LNCaP clone FGC (cell line): Measurements from ENCODE around the gene NT5C3A.

Experiments used
- DNase-seq: peaks from one replicate; pipeline ENCODE4 v3.0.0-alpha.2; 2011; ENCODE audit warnings: low read depth
- H3K4me3 ChIP-seq: 2 replicates; pipeline ENCODE4 v1.5.1; 2011; ENCODE audit warnings: mild to moderate bottlenecking, low read depth, low read length, control low read depth
- TF ChIP-seq, protein P1 (sequence below): IDR thresholded peaks from 2 replicates; pipeline ENCODE4 v1.5.1; 2012; ENCODE audit warnings: mild to moderate bottlenecking; ENCODE audit not compliant: control insufficient read depth, insufficient read depth; ENCODE audit errors: extremely low read depth

Gene NT5C3A

GRCh38 chr7:33062023-33062781, at the start of gene NT5C3A:
TSS of gene NT5C3A (minus strand) at chr7:33062776. CDS start at chr7:33062705, 71 bp downstream.
- TF ChIP-seq, protein P1, sequence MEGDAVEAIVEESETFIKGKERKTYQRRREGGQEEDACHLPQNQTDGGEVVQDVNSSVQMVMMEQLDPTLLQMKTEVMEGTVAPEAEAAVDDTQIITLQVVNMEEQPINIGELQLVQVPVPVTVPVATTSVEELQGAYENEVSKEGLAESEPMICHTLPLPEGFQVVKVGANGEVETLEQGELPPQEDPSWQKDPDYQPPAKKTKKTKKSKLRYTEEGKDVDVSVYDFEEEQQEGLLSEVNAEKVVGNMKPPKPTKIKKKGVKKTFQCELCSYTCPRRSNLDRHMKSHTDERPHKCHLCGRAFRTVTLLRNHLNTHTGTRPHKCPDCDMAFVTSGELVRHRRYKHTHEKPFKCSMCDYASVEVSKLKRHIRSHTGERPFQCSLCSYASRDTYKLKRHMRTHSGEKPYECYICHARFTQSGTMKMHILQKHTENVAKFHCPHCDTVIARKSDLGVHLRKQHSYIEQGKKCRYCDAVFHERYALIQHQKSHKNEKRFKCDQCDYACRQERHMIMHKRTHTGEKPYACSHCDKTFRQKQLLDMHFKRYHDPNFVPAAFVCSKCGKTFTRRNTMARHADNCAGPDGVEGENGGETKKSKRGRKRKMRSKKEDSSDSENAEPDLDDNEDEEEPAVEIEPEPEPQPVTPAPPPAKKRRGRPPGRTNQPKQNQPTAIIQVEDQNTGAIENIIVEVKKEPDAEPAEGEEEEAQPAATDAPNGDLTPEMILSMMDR, result no peak
- DNase-seq, result no peak
- H3K4me3 ChIP-seq, result peak within 1 kb of the TSS; percentile 84

GRCh38 chr7:33111614-33112013, 49.0 kb upstream of the NT5C3A start:
- TF ChIP-seq, protein P1, result no peak
- no peak overlapping the region for H3K4me3 ChIP-seq
- DNase-seq, result no peak

GRCh38 chr7:33109758-33110238, 47.2 kb upstream of the NT5C3A start:
- no peak for DNase-seq
- peak overlapping the region; percentile 69 for H3K4me3 ChIP-seq
- TF ChIP-seq, protein P1, result no peak

DNA sequence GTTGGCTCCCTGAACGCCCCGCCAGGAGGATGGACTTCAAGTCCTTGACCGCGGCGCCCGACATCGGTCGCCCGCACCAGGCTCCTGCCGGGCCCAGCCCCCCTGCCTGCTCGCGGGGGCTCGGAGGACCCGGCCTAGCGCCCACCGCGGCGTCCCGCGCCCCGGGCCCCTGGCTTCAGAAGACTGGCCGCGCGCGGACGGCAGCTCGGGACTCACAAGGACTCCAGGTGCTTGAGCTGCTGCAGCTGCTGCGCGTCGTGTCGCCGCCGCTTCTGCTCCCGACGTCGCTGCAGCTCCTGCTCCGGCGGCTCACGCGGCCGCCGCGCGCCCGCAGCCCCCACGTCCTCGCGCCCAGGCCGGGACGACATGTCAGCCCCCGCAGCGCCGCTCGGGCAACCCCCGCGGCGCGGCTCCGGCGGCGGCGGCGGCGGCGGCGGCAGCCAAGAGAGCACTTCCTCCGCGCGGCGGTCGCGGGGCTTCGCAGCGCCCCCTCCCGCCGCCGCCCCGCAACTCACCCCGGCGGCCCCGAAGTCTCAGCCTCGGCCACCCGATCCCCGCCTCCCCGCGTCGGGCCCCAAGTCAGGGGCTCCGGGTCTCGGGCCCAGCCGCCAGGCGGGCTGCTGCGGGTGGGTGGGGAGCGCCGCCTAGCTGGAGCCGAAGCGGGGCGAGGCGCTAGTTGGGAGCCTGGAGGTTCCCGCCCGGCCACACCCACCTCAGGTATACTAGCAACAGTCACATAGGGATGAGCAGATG, 46.6 kb upstream of the NT5C3A start, which contains the start of gene RP9:
Gene RP9, minus strand, starts transcription at position 400 of the 753 bp plus-strand sequence. Its CDS starts 32 bp downstream, at position 368.
- no peak for DNase-seq
- peak within 1 kb of the TSS; percentile 69 for H3K4me3 ChIP-seq
- TF ChIP-seq, protein P1, result peak; percentile 75

DNA sequence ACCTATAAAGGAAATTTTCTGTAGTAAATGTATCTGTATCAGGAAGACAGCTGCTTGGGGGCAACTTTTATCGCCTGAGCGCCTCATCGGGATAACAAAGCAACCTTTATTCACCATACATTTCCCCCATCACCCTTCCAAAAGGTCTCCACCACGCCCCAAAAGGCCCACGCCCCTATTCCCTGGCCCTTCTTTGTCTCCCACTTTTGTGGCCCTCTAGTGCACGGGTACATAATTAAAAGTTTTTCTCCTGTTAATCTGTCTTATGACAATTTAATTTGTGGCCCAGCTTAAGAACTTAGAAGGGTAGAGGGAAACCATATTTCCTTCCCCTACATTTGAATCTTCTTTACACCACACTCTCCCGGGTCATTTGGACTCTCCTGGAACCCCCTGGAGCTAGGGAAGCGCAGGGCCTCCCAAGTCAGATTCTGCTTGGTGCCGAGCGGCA, 46.0 kb upstream of the NT5C3A start:
- TF ChIP-seq, protein P1, result peak; percentile 33; the same call in 1 of the 2 replicates
- peak overlapping the region; percentile 69 for H3K4me3 ChIP-seq
- no peak for DNase-seq

- TF ChIP-seq, protein P1, result peak; percentile 59
- peak overlapping the region; percentile 69; the same call in 1 of the 2 replicates for H3K4me3 ChIP-seq
- DNase-seq, result no peak
Measured at GRCh38 chr7:33107136-33108066, 44.8 kb upstream of the NT5C3A start.
